Activated CD8-positive, alpha-beta memory T cell treated with anti-CD3 and anti-CD28 coated beads for 24 hours (primary cell): ENCODE data around the gene SYK.

Source experiments
- DNase-seq: peaks from one replicate; pipeline ENCODE4 v3.0.0-alpha.2; 2020

Gene SYK

GRCh38 chr9:90854637-90855175 lies 53.1 kb downstream of the SYK start:
- peak; percentile 11 for DNase-seq

DNA sequence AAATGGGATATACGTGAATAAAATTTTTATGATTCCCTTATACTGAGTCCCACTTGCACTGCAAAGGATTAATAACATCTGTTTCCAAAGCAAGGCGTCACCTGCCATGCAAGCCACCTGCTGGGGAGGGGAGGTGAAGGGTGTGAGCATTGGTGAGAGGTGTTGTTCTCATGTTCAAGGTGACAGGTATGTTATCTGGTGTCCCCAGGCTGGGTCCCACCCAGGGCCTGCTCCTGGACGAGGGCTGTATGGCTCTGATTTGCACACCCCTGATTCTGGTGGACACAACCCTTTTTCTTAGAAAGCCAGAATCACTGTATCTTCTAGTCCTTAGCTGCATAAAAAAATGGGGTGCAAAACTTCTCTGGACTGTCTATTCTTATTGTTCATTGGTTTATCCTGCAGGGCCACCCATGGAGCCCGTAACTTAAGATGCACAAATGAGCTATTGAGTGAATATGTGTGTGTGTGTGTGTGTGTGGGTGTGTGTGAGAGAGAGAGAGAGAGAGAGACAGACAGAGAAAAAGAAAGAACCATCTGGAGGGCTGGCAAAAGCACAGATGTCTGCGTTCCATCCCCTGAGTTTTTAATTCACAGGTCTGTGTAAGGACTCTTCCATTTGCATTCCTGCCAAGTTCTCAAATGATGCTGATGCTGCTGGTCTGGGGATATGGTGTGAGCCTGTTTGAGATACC lies 53.7 kb downstream of the SYK start:
- peak; percentile 17 for DNase-seq

DNA sequence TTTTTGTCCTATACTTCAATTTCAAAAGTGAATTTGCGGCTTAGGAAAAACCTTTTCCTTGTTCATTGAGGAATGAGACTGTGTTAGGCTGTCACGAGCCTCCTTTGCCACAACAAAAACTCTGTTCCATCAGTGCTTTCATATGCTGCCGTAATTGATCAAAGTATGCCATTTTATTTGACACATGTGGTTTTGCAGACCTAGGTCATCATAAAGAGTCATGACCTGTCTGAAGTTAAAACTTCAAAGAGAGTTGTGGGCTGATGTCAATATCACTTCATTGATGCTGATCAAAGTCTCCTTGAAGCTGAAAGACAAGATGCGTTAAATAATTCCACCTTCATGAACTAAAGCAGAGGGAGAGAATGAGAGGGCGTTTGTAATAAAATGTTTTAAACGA lies 55.5 kb downstream of the SYK start:
- no peak for DNase-seq

DNA sequence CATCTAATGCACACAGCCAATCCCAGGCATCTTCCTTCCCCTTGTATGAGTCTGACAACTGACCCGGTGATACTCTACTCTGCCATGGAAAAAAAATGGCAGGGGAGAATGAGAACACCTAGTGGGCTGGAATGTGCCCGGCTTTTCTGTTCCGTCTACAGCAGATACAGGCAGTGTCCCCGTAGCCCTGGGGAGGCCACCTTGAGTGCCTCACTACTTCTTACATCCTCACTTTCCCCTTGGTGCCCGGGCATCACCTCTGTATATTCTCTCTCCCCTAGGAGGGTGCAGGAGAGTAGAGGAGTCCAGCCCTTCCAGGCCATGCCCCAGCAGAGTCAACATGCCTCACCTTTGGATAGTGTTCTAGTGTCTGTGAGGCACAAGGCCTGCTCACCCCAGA lies 56.2 kb downstream of the SYK start:
- peak; percentile 33 for DNase-seq

DNA sequence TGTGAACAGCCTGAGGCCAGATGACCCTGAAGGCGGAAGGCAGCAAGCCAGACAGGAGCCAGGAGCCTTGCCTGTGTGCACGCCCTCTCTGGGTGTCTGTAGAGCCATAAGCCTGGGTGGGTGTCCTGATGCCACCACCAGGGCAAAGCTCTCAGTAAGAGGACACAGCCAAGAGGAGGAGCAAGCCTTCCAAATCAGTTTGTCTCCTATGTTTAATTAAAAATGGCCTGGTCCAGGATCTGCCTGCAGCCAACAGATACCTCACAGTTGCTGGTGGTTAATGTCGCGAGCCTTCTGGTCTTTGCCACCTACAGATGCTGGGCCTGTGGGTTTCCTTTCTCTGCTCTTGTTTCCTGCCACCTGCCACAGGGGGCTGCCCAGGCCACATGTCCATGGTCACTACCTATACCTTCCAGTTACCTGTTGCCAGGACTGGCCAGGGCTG lies 56.9 kb downstream of the SYK start:
- DNase-seq: peak; percentile 54

- peak; percentile 43 for DNase-seq
These were observed 58.8 kb downstream of the SYK start for GRCh38 chr9:90860382-90860781.

DNA sequence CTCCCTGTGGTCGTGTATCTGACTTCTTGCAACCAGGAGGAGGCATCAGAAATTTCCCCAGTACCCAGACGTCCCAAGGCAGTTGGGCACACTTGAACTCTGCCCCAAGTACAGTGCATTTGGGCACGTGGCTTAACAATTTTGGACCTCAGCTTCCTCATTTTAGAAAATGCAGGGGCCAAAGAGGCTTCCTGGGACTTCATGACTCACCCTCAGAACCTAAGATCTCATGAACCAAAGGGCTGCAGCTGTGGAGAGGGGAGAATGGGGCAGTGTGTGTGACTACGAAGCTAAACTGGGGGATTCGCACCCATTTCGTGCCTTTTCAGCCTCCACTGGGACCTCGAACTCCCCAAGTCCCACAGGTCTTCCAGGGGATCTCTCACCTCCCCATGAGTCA lies 59.2 kb downstream of the SYK start:
- DNase-seq: peak; percentile 40

- no peak for DNase-seq
These were observed 59.8 kb downstream of the SYK start for GRCh38 chr9:90861380-90861779.

- DNase-seq: peak; percentile 38
These were observed 60.5 kb downstream of the SYK start for GRCh38 chr9:90861826-90862740.

GRCh38 chr9:90864779-90865178 lies 63.2 kb downstream of the SYK start:
- peak; percentile 9 for DNase-seq

DNA sequence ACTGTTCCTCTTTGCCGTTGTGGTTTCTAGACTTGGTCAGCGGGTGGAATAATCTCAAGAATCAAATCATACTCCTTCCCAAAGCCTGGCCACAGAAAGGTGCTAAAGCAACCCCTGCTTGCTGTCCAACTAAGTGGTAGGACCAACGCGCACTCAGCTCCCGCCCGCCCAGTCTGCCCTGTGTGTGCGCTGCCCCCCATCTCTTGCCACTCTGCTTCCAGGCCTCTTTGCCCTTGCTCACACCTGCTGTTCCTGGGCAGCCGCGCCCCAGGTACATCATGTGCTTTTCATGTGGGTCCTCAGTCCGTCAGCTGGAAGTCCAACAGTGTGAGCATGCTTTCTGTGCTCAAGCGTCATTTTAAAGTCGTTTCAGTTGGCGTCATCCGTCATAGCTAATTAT lies 65.5 kb downstream of the SYK start:
- peak; percentile 24 for DNase-seq

- no peak for DNase-seq
These were observed 66.9 kb downstream of the SYK start for GRCh38 chr9:90868555-90868954.

DNA sequence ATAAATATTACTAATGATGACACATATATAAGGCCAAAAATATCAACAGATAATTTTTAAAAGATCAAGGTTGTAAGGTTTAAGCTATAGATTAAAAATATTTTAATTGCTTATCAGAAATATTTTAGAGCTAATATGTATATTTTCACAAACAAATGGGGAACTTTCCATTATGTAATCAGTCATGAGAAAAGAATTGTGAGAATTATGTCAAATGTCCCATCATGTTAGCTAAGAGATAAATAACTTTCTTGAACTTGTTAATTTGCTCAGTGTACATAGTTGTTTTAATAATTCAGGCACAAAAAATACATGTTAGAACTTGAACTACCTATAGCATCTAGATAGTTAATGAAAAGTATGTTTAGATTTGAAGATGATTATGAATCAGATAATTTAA lies 67.7 kb downstream of the SYK start:
- no peak for DNase-seq

DNA sequence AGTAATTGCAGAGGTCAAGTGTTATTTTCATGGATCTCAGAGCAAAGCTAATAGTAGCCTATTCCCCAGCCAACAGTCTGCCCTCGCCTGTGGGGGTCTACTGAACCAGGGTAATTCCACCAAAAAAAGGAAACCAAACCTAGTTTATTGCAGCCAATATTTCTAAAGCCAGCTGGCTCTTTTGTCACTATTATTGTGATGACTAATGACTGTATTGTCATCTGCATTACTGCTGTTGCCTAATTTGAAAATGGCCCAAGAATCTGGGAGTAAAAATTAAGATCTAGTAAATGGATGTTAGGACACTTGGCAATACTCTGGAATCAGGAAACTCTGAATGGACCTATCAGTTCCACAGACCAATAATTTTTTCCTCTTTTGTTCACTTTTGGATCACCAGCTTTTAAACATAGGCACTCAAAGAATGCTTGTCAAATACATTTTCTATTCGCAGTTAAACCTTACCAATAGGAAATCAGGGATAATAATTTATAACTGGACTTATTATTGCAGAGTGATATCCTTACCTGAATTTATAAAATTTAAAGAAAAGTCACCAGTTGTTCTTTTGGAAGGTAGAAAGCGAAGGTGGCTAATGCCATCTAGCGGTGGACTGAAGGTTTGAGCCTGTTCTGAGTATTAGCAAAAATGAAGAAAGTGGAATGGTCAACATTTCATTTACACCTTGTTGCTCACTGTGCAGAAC lies 69.2 kb downstream of the SYK start:
- DNase-seq: peak; percentile 56

- DNase-seq: peak; percentile 17
These were observed 69.8 kb downstream of the SYK start for GRCh38 chr9:90871327-90871935.

DNA sequence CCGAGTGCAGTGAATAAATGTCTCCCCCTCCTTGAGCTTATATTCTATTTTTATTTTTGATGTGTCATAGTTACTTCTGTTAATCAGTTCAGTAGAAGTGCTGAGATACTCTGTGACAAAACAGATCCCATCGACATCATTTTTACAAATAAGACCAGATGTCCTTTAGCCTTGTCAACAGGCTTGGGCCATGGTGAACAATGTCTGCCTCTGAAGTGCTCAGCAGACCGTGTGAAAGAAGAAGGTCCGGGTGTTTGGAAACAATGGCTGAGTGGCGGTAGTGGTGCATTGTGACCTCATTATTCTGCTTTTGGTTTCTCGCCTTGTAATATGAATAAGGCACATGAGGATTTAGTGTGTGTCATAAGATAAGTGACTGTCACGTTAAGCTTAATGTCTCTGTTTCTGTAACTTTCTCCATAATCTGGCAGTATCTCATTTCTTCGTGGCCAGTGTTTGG lies 71.2 kb downstream of the SYK start:
- no peak for DNase-seq

- peak; percentile 15 for DNase-seq
These were observed 71.8 kb downstream of the SYK start for GRCh38 chr9:90873422-90873821.

DNA sequence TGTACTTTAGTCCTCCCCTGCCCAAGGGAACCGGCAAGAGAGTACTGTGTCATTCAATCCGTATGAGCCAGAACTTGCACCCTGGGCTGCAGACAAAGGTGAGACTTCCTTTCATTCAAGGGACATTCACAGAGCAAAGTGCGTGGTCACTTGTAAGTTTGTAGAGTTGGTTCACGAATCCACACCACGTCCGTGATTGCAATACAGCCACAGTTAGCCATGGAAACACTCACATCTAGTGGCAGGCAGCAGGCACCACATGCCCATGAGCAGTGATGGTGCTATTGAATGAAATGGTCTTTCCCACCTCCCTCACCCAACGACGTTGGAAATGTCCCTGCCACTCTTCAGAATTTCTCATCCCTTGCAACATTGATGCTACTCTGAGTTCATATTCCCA lies 72.6 kb downstream of the SYK start:
- no peak for DNase-seq

DNA sequence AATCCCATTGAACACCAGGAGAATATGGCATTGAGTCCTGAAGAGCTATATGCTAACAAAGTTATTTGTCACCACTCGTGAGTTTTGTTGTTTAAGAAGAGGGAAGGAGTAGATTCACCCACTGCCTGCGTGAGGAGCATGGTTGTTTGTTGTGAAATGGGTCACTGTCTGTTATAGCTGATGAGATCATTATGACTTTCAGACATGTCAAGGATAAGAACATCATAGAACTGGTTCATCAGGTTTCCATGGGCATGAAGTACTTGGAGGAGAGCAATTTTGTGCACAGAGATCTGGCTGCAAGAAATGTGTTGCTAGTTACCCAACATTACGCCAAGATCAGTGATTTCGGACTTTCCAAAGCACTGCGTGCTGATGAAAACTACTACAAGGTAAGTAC lies 76.9 kb downstream of the SYK start:
- peak; percentile 1 for DNase-seq

GRCh38 chr9:90880066-90880465 lies 78.4 kb downstream of the SYK start:
- DNase-seq: peak; percentile 19

DNA sequence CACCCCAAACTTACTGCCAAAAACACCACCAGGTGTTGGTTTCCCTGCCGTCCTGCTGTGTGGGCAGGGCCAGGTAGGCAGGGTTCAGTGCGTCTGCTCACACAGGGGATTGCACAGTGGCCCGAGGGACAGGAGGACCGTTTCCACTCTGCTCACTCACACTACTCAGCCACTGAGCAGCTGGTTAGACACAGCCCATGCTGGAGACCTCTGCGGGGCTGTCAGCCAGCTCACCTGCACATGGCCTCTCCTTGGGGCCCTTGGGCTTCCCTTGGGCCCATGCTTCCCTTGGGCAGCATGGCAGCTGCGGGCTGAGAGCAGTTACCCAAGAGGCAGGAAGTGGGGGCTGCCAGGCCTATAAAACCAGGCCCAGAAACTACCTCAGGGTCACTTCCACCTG lies 79.0 kb downstream of the SYK start:
- DNase-seq: peak; percentile 38

DNA sequence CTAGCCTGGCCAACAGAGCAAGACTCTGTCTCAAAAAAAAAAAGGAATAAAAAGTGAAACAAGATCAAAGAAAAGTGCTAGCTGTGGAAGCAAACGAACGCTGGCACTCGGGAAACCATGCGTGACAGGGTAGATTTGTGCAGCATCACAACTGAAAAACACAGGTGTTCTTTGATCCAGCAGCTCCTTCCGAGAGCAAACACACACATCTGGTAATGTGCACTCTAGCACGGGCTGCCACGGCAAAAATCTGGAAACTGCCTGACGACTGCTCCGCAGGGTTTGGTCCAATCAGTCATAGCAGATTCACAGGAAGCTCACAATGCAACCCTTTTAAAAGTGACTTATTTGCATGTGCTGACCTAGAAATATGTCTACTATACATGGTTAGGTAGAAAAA lies 80.0 kb downstream of the SYK start:
- peak; percentile 40 for DNase-seq
